HL-60 (cell line): ENCODE results near the gene GRIK2.

ENCODE experiments used
- DNase-seq, 2 experiments: peaks; one replicate each; pipeline ENCODE4 v3.0.0-alpha.2; 2010 to 2020; ENCODE audit warnings: low read depth in 1 of 2, low spot score in 1 of 2
- H3K27ac ChIP-seq: fragments of 250-450 bp; sonication (Bioruptor Pico); replicated peaks from 2 replicates; pipeline ENCODE4 v1.5.1; 2020; ENCODE audit warnings: mild to moderate bottlenecking, moderate library complexity
- H3K27me3 ChIP-seq: fragments of 250-450 bp; sonication (Bioruptor Pico); 2 replicates; pipeline ENCODE4 v1.5.1; 2021; ENCODE audit warnings: mild to moderate bottlenecking, moderate library complexity; ENCODE audit not compliant: insufficient read depth, poor library complexity, severe bottlenecking
- H3K4me3 ChIP-seq: replicated peaks from 2 replicates; pipeline ENCODE4 v1.5.1; 2011; ENCODE audit warnings: mild to moderate bottlenecking, control low read depth, low read length; ENCODE audit not compliant: insufficient read depth
- GABPA ChIP-seq: IDR thresholded peaks from 2 replicates; pipeline ENCODE4 v1.6.1; 2012; ENCODE audit warnings: low read depth
- POLR2AphosphoS5 ChIP-seq: IDR thresholded peaks from 2 replicates; pipeline ENCODE4 v1.6.1; 2012; ENCODE audit warnings: low read depth
- SPI1 ChIP-seq: IDR thresholded peaks from 2 replicates; pipeline ENCODE4 v1.6.1; 2012; ENCODE audit warnings: low read depth, mild to moderate bottlenecking, borderline replicate concordance
- TF ChIP-seq, protein P1 (sequence below): IDR thresholded peaks from 2 replicates; pipeline ENCODE4 v1.6.1; 2012; ENCODE audit warnings: low read depth; ENCODE audit not compliant: insufficient replicate concordance
- TF ChIP-seq, protein P2 (sequence below): IDR thresholded peaks from one replicate; pipeline ENCODE4 v1.5.1; 2011; ENCODE audit warnings: low read length, control low read depth, inconsistent platforms; ENCODE audit not compliant: insufficient read depth

The GRIK2 gene

DNA sequence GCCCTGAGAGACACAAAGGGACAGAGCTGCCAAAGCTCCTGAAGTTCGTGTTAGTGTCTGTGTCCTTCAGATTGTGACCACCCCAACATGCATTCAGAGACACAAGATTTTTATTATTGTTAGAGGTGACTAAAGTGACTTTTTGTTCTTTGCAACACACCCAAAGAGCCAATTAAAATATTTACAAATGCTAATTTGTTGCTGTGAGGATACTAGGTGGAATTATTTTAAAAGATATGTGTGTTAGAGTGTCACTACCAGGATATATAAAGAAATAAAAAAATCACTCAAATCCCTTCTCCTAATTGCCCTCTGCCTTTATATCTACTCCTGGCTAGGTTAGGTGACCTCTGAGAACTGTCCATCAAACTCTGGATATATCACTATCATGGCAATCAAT lies 160.7 kb downstream of the GRIK2 start:
- TF ChIP-seq, protein P1, sequence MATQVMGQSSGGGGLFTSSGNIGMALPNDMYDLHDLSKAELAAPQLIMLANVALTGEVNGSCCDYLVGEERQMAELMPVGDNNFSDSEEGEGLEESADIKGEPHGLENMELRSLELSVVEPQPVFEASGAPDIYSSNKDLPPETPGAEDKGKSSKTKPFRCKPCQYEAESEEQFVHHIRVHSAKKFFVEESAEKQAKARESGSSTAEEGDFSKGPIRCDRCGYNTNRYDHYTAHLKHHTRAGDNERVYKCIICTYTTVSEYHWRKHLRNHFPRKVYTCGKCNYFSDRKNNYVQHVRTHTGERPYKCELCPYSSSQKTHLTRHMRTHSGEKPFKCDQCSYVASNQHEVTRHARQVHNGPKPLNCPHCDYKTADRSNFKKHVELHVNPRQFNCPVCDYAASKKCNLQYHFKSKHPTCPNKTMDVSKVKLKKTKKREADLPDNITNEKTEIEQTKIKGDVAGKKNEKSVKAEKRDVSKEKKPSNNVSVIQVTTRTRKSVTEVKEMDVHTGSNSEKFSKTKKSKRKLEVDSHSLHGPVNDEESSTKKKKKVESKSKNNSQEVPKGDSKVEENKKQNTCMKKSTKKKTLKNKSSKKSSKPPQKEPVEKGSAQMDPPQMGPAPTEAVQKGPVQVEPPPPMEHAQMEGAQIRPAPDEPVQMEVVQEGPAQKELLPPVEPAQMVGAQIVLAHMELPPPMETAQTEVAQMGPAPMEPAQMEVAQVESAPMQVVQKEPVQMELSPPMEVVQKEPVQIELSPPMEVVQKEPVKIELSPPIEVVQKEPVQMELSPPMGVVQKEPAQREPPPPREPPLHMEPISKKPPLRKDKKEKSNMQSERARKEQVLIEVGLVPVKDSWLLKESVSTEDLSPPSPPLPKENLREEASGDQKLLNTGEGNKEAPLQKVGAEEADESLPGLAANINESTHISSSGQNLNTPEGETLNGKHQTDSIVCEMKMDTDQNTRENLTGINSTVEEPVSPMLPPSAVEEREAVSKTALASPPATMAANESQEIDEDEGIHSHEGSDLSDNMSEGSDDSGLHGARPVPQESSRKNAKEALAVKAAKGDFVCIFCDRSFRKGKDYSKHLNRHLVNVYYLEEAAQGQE: no peak
- TF ChIP-seq SPI1: no peak
- TF ChIP-seq, protein P2, sequence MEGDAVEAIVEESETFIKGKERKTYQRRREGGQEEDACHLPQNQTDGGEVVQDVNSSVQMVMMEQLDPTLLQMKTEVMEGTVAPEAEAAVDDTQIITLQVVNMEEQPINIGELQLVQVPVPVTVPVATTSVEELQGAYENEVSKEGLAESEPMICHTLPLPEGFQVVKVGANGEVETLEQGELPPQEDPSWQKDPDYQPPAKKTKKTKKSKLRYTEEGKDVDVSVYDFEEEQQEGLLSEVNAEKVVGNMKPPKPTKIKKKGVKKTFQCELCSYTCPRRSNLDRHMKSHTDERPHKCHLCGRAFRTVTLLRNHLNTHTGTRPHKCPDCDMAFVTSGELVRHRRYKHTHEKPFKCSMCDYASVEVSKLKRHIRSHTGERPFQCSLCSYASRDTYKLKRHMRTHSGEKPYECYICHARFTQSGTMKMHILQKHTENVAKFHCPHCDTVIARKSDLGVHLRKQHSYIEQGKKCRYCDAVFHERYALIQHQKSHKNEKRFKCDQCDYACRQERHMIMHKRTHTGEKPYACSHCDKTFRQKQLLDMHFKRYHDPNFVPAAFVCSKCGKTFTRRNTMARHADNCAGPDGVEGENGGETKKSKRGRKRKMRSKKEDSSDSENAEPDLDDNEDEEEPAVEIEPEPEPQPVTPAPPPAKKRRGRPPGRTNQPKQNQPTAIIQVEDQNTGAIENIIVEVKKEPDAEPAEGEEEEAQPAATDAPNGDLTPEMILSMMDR: no peak
- no peak overlapping the region for H3K27ac ChIP-seq
- H3K27me3 ChIP-seq: no peaks in the 10 kb centered on the region
- DNase-seq: no peak
- no peak overlapping the region for H3K4me3 ChIP-seq

DNA sequence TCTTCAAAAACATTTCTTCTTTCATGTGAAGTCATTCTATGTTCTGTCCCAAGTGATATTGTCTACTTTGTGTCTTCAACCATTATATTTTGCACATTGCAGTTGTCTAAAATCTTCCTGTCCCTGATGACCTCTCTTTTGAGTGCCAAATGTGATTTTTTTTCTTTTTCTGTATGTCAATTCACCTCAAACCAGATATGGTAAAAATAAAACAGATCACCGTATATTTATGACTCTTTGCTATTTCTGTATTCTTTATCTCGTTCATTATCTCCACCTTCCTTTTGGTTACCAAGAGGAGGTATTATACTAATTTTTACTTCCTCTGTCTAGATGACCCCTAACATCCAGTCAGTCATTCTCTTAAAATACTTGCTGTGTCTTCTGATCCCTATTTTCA lies 165.2 kb downstream of the GRIK2 start:
- TF ChIP-seq SPI1 (no peak), GABPA (no peak), POLR2AphosphoS5 (no peak)
- TF ChIP-seq, protein P1: no peak
- TF ChIP-seq, protein P2: no peak
- no peak for DNase-seq
- Histone ChIP-seq H3K4me3 (no peak overlapping the region), H3K27ac (no peak overlapping the region), H3K27me3 (no peaks in the 10 kb centered on the region)

DNA sequence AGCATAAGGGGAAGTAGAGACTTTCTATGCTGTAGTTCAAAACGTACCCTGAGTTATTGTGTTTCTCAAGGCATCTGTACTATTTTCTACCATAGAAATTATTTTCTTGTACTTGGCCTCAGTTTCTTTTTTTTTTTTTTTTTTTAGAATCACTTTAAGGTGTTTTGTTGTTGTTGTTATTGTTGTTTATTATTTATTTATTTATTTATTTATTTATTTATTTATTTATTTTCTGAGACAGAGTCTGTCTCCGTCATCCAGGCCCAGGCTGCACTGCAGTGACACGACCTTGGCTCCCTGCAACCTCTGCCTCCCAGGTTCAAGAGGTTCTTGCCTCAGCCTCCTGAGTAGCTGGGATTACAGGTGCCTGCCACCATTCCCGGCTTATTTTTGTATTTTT lies 179.1 kb downstream of the GRIK2 start:
- DNase-seq: no peak
- no peak overlapping the region for H3K27ac ChIP-seq
- H3K27me3 ChIP-seq: no peaks in the 10 kb centered on the region
- TF ChIP-seq, protein P2: no peak
- TF ChIP-seq SPI1 (no peak), POLR2AphosphoS5 (no peak), GABPA (no peak)
- TF ChIP-seq, protein P1: no peak
- H3K4me3 ChIP-seq: no peak overlapping the region
